HepG2 (cell line): ENCODE results near the gene ZBTB9. TPM values are rescaled to one million over a fixed set of nuclear protein-coding genes. Genes with fewer than 3 reads are reported as not detected.

ENCODE experiments used
- AHDC1 ChIP-seq: sonication (generic); formaldehyde crosslinking; IDR thresholded peaks from 2 replicates; pipeline ENCODE4 v1.5.1; 2020; ENCODE audit warnings: mild to moderate bottlenecking, missing genetic modification reagents, borderline replicate concordance
- NAIF1 ChIP-seq: sonication (generic); formaldehyde crosslinking; IDR thresholded peaks from 2 replicates; pipeline ENCODE4 v1.5.0; 2020; ENCODE audit warnings: mild to moderate bottlenecking, missing genetic modification reagents, borderline replicate concordance
- PRDM15 ChIP-seq: sonication (generic); formaldehyde crosslinking; IDR thresholded peaks from 2 replicates; pipeline ENCODE4 v1.4.0; 2020; ENCODE audit warnings: missing genetic modification reagents
- SRY ChIP-seq: sonication (generic); formaldehyde crosslinking; IDR thresholded peaks from 2 replicates; pipeline ENCODE4 v1.8.0; 2022; ENCODE audit warnings: mild to moderate bottlenecking, missing genetic modification reagents
- ZHX2 ChIP-seq, 2 experiments: sonication (generic) in 1 of 2; formaldehyde crosslinking in 1 of 2; IDR thresholded peaks; 2 replicates each; pipeline versions ENCODE4 v1.6.1 to v1.9.0; 2014 to 2022; ENCODE audit warnings: antibody characterized with exemption in 1 of 2, borderline replicate concordance in 1 of 2, inconsistent platforms in 1 of 2, low read depth in 1 of 2, missing genetic modification reagents in 1 of 2
- ZNF10 ChIP-seq: sonication (generic); formaldehyde crosslinking; IDR thresholded peaks from 2 replicates; pipeline ENCODE4 v1.4.0; 2020; ENCODE audit warnings: mild to moderate bottlenecking, low read depth, missing genetic modification reagents, borderline replicate concordance
- ZNF513 ChIP-seq: sonication (generic); formaldehyde crosslinking; conservative IDR thresholded peaks from 2 replicates; pipeline ENCODE4 v1.5.0; 2020; ENCODE audit warnings: missing genetic modification reagents
- ZNF616 ChIP-seq: sonication (generic); formaldehyde crosslinking; IDR thresholded peaks from 2 replicates; pipeline ENCODE4 v1.5.0; 2020; ENCODE audit warnings: low read depth, mild to moderate bottlenecking, missing genetic modification reagents
- polyA plus RNA-seq, 8 experiments: library from polyadenylated mRNA; depleted of rRNA in 3 of 8; stranded (reverse) in 7 of 8; unstranded in 1 of 8; fragments of >200 nt; fragmentation: Illumina TruSeq in 4 of 8; extraction: Trizol in 4 of 8; gene quantifications; 2 replicates each; pipeline versions ENCODE4 v1.2.1 to v1.2.3, GENCODE V29; 2011 to 2016; ENCODE audit warnings: low read depth in 4 of 8, missing spikeins in 1 of 8, mixed read lengths in 1 of 8; ENCODE audit not compliant: insufficient read depth in 1 of 8
- total RNA-seq, 5 experiments: library from RNA; depleted of rRNA; stranded (reverse); fragments of >200 nt; fragmentation: Illumina TruSeq; extraction: Trizol; gene quantifications; 2 replicates each; pipeline ENCODE4 v1.2.3, GENCODE V29; 2016; ENCODE audit warnings: low read depth in 1 of 5

ZBTB9 gene
- total and polyA plus RNA-seq, 2 of the 13 experiments (the other 11 are each of a cell fraction or from before 2014, with no cell fraction given): 5.3 to 9.2 TPM

- 0 out of 2 replicates have a peak, but pooled peaks have one; percentile 1 for TF ChIP-seq AHDC1 (CRISPR knock-in tag)
- no peak for TF ChIP-seq SRY (CRISPR knock-in tag)
- TF ChIP-seq PRDM15: no peak
- TF ChIP-seq ZNF10 (CRISPR knock-in tag): no peak
- 0 out of 2 replicates have a peak, but pooled peaks have one; percentile 24 for TF ChIP-seq NAIF1 (CRISPR knock-in tag)
- TF ChIP-seq ZHX2 (IDR thresholded peaks at IDR 0.05; ENCODE audit: low read depth): no peak
- TF ChIP-seq ZHX2 (CRISPR knock-in tag; IDR thresholded peaks at IDR 0.05; ENCODE audit: borderline replicate concordance): 0 out of 2 replicates have a peak, but pooled peaks have one; percentile 12
- no peak for TF ChIP-seq ZNF513 (CRISPR knock-in tag)
- no peak for TF ChIP-seq ZNF616 (CRISPR knock-in tag)
- TF ChIP-seq, all 625 proteins: peak for 5
Measured at GRCh38 chr6:33453393-33454008, 875 bp upstream of the ZBTB9 start (continued).
